Peyer's patch (tissue), 4 donors: ENCODE results near the gene DDX49.

ENCODE experiments used
- POLR2A ChIP-seq, 2 donors: fragments of 450-650 bp; IDR thresholded peaks; one replicate each; pipeline ENCODE4 v1.5.1; 2017; ENCODE audit warnings: antibody characterized with exemption in 2 of 2, mild to moderate bottlenecking in 2 of 2, moderate library complexity in 2 of 2
- TF ChIP-seq, protein P1 (sequence below), 6 experiments: fragments of 450-650 bp in 4 of 6; fragments of 200-600 bp in 2 of 6; sonication (generic) in 1 of 6; IDR thresholded peaks; one replicate each; pipeline ENCODE4 v1.5.1; 2017 to 2019; ENCODE audit warnings: antibody characterized with exemption in 6 of 6, mild to moderate bottlenecking in 3 of 6, moderate library complexity in 1 of 6

DNA sequence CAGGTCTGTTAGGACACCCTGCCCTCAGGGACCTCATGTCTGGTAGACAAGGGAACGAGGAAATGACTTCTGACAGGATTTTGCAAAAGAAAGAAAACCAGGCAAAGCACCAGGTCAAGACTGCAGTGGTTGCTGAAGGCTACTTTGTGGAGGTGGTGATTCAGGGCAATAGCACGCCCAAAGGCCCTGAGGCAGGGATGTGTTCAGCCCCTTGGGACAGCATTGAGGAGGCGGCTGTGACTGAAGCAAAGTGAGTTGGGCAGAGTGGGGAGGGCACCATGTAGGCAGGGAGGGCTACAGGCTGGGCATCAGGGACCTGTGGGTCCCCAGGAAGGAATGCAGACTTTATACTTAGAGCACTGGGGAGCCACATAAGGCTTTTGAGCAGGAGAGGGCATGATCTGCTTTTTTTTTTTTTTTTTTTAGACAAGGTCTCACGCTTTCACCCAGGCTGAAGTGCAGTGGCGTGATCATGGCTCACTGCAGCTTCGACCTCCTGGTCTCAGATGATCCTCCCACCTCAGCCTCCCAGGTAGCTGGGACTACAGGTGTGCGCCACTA lies 32.3 kb downstream of the DDX49 start:
- TF ChIP-seq, protein P1, sequence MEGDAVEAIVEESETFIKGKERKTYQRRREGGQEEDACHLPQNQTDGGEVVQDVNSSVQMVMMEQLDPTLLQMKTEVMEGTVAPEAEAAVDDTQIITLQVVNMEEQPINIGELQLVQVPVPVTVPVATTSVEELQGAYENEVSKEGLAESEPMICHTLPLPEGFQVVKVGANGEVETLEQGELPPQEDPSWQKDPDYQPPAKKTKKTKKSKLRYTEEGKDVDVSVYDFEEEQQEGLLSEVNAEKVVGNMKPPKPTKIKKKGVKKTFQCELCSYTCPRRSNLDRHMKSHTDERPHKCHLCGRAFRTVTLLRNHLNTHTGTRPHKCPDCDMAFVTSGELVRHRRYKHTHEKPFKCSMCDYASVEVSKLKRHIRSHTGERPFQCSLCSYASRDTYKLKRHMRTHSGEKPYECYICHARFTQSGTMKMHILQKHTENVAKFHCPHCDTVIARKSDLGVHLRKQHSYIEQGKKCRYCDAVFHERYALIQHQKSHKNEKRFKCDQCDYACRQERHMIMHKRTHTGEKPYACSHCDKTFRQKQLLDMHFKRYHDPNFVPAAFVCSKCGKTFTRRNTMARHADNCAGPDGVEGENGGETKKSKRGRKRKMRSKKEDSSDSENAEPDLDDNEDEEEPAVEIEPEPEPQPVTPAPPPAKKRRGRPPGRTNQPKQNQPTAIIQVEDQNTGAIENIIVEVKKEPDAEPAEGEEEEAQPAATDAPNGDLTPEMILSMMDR (IDR thresholded peaks at IDR 0.05) = no peak
- TF ChIP-seq POLR2A (IDR thresholded peaks at IDR 0.05) = no peak
